Vagina (tissue), 2 donors: Measurements from ENCODE around the gene MUTYH.

Experiments
- POLR2A ChIP-seq, 2 donors: fragments of 450-650 bp; IDR thresholded peaks; one replicate each; pipeline ENCODE4 v1.6.1; 2017; ENCODE audit warnings: antibody characterized with exemption in 2 of 2, mild to moderate bottlenecking in 2 of 2, moderate library complexity in 2 of 2
- POLR2AphosphoS5 ChIP-seq, 2 donors: sonication (generic); formaldehyde crosslinking; IDR thresholded peaks; one replicate each; pipeline ENCODE4 v1.9.0; 2017; ENCODE audit warnings: antibody characterized with exemption in 2 of 2, mild to moderate bottlenecking in 2 of 2, low read depth in 1 of 2; ENCODE audit not compliant: insufficient read depth in 1 of 2
- TF ChIP-seq, protein P1 (sequence below), 3 experiments: fragments of 450-650 bp in 2 of 3; fragments of 200-600 bp in 1 of 3; sonication (generic) in 1 of 3; IDR thresholded peaks; one replicate each; pipeline ENCODE4 v1.5.1; 2017 to 2019; ENCODE audit warnings: antibody characterized with exemption in 3 of 3, mild to moderate bottlenecking in 2 of 3, moderate library complexity in 2 of 3

DNA sequence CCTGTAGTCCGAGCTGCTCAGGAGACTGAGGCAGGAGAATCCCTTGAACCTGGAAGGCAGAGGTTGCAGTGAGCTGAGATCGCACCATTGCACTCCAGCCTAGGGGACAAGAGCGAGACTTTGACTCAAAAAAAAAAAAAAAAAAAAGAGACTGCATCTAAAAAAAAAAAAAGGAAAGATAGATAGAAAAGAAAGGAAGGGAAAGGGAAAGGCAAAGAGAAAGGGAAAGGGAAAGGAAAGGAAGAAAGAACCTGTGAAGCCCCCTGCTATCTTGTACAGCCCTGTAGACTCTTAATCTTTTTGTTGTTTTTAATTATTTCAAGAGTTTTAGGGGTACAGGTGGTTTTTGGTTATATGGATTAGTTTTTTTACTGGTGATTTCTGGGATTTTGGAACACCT lies 46.0 kb upstream of the MUTYH start:
- TF ChIP-seq POLR2A (IDR thresholded peaks at IDR 0.05) (no peak), POLR2AphosphoS5 (IDR thresholded peaks at IDR 0.05; ENCODE audit: insufficient read depth in 1 of 2, low read depth in 1 of 2) (no peak)
- TF ChIP-seq, protein P1, sequence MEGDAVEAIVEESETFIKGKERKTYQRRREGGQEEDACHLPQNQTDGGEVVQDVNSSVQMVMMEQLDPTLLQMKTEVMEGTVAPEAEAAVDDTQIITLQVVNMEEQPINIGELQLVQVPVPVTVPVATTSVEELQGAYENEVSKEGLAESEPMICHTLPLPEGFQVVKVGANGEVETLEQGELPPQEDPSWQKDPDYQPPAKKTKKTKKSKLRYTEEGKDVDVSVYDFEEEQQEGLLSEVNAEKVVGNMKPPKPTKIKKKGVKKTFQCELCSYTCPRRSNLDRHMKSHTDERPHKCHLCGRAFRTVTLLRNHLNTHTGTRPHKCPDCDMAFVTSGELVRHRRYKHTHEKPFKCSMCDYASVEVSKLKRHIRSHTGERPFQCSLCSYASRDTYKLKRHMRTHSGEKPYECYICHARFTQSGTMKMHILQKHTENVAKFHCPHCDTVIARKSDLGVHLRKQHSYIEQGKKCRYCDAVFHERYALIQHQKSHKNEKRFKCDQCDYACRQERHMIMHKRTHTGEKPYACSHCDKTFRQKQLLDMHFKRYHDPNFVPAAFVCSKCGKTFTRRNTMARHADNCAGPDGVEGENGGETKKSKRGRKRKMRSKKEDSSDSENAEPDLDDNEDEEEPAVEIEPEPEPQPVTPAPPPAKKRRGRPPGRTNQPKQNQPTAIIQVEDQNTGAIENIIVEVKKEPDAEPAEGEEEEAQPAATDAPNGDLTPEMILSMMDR (IDR thresholded peaks at IDR 0.05) = no peak
